Activated CD8-positive, alpha-beta T cell treated with anti-CD3 and anti-CD28 coated beads, Interleukin-2, amount 10 ng/mL, durations not matched to agents 7 days and 5 days (primary cell): Measurements from ENCODE around the gene CALML3. TPM values are rescaled to one million over a fixed set of nuclear protein-coding genes. Genes with fewer than 3 reads are reported as not detected.

Experiments
- ATAC-seq: fragments of 150-1000 bp; cut with Tn5 transposase; one replicate; pipeline ENCODE4 v1.10.0; 2021; ENCODE audit warnings: moderate library complexity
- CTCF ChIA-PET: fragments of 350-600 bp; sonication (Branson Sonifier 250); formaldehyde crosslinking; loops from one replicate; lab custom pipeline; 2021; ENCODE audit warnings: antibody characterized with exemption; lab: Charles Lee
- POLR2A ChIA-PET: fragments of 350-600 bp; sonication (Branson Sonifier 250); formaldehyde crosslinking; loops from one replicate; lab custom pipeline; 2021; ENCODE audit warnings: antibody characterized with exemption; lab: Charles Lee
- DNase-seq: peaks from one replicate; pipeline ENCODE4 v3.0.0-alpha.2; 2020
- H3K27ac Mint-ChIP-seq: one replicate; pipeline ENCODE4 v1.8.0; 2021; ENCODE audit warnings: mild to moderate bottlenecking, mixed read lengths
- H3K27me3 Mint-ChIP-seq: one replicate; pipeline ENCODE4 v1.8.0; 2021; ENCODE audit warnings: low read depth, mixed read lengths
- H3K36me3 Mint-ChIP-seq: one replicate; pipeline ENCODE4 v1.8.0; 2021; ENCODE audit warnings: low read depth, mixed read lengths
- H3K4me1 Mint-ChIP-seq: one replicate; pipeline ENCODE4 v1.8.0; 2021; ENCODE audit warnings: low read depth, mixed read lengths
- H3K4me3 Mint-ChIP-seq: one replicate; pipeline ENCODE4 v1.8.0; 2021; ENCODE audit warnings: mild to moderate bottlenecking, mixed read lengths
- H3K9me3 Mint-ChIP-seq: one replicate; pipeline ENCODE4 v1.8.0; 2022; ENCODE audit warnings: mixed read lengths; ENCODE audit not compliant: insufficient read depth
- total RNA-seq, 2 experiments: library from RNA; stranded (reverse); gene quantifications; one replicate each; pipeline ENCODE4 v1.2.3, GENCODE V29; 2021

The CALML3 gene
- total RNA-seq, 2 experiments from 2014 or later = not detected

- DNase-seq (no peak), ATAC-seq (no peak)
- no peaks in the 10 kb centered on the region for H3K9me3 Mint-ChIP-seq
- H3K27me3 Mint-ChIP-seq = peaks cover 9% of the 10 kb centered on the region
- POLR2A ChIA-PET = no interaction called here
- CTCF ChIA-PET = no interaction called here
- peaks cover 7% of the 10 kb centered on the region for H3K4me1 Mint-ChIP-seq
- no peak overlapping the region for H3K4me3 Mint-ChIP-seq
- no peak overlapping the region for H3K27ac Mint-ChIP-seq
- H3K36me3 Mint-ChIP-seq = no peaks in the 10 kb centered on the region
Observed at GRCh38 chr10:5511885-5512280, 12.9 kb upstream of the CALML3 start.

GRCh38 chr10:5512331-5512730 lies 12.4 kb upstream of the CALML3 start:
- H3K27ac Mint-ChIP-seq = no peak overlapping the region
- CTCF ChIA-PET = no interaction called here

GRCh38 chr10:5512881-5513612 lies 11.7 kb upstream of the CALML3 start:
- ChIA-PET CTCF (interaction anchor here (0.7 kb wide), 1 partner anchor 106 kb away, joined by 3 read pairs; no protein-coding TSS in a partner anchor), POLR2A (interaction anchor here (1.0 kb wide), 1 partner anchor 12 kb away, joined by 3 read pairs; no protein-coding TSS in a partner anchor)
- Mint-ChIP-seq H3K27ac (no peak overlapping the region), H3K27me3 (peaks cover 9% of the 10 kb centered on the region), H3K4me3 (no peak overlapping the region), H3K9me3 (no peaks in the 10 kb centered on the region), H3K4me1 (peaks cover 7% of the 10 kb centered on the region), H3K36me3 (no peaks in the 10 kb centered on the region)
- no peak for ATAC-seq
- DNase-seq = no peak

More at GRCh38 chr10:5512331-5512730, 12.4 kb upstream of the CALML3 start:
- POLR2A ChIA-PET = no interaction called here
- Mint-ChIP-seq H3K27me3 (peaks cover 9% of the 10 kb centered on the region), H3K9me3 (no peaks in the 10 kb centered on the region), H3K4me1 (peaks cover 7% of the 10 kb centered on the region), H3K36me3 (no peaks in the 10 kb centered on the region), H3K4me3 (no peak overlapping the region)
- no peak for ATAC-seq
- no peak for DNase-seq

GRCh38 chr10:5514226-5514850 lies 10.4 kb upstream of the CALML3 start:
- DNase-seq = no peak
- H3K27ac Mint-ChIP-seq = no peak overlapping the region
- H3K4me1 Mint-ChIP-seq = peaks cover 7% of the 10 kb centered on the region
- H3K36me3 Mint-ChIP-seq = no peaks in the 10 kb centered on the region
- peaks cover 13% of the 10 kb centered on the region for H3K27me3 Mint-ChIP-seq
- POLR2A ChIA-PET = interaction anchor here (1.0 kb wide), 1 partner anchor 13 kb away, joined by 3 read pairs; no protein-coding TSS in a partner anchor
- H3K9me3 Mint-ChIP-seq = no peaks in the 10 kb centered on the region
- CTCF ChIA-PET = no interaction called here
- no peak for ATAC-seq
- no peak overlapping the region for H3K4me3 Mint-ChIP-seq

DNA sequence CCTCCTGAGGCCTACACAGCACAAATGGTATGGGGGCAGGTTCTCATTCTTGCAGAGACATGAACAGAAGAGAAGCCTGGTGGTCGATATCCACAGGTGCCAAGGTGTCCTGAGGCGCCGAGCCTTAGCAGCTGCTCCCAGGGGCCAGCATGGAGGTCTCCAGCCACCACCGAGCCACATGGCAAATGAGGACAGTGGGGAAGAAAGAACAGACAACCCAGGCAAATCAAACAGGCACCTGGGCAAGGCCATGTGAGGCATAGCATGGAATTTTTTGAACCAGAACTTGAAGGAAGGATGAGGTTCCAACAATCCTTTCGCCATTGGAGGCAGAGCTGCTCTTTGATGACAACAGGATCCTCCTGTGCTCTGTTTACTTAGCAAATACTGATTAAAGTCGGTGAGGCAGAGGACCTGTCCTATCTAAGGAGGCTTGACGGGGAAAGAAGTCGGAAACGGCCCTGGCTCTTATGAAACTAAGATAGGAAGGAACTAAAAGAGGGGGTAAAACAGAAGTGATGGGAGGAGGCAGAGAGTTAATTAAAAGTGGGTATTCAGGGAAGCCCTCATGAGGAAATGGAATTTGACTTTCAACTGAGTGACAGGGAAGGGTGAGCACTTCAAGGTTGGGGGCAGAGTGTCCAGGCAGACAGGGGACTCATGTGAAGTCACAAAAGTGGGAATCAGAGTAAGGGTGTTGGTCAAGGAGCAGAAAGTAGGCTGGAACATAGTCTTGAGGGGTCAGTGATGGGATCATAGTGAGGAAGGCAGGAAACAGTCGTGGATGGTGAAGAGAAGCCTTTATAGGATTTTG lies 8.6 kb upstream of the CALML3 start:
- DNase-seq (no peak), ATAC-seq (no peak)
- Mint-ChIP-seq H3K27ac (no peak overlapping the region), H3K27me3 (peaks cover 20% of the 10 kb centered on the region), H3K4me1 (peaks cover 7% of the 10 kb centered on the region), H3K9me3 (no peaks in the 10 kb centered on the region), H3K4me3 (no peak overlapping the region), H3K36me3 (no peaks in the 10 kb centered on the region)
- ChIA-PET POLR2A (no interaction called here), CTCF (no interaction called here)

DNA sequence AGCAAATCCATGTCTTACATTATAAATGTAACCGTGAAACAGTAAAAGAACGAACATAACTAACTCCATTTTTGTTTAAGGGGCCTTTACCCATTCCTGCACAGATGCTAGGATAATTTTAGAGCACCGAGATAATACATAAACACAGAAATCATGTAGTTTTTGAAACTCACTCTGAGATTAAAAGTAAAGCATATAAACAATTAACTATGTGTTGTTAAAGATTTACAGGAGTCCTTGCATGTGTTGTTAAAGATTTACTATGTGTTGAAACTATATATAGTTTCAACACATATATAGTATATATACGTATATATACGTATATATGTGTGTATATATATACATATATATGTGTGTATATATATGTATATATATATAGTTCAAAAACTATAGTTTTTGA lies 7.2 kb upstream of the CALML3 start:
- ChIA-PET POLR2A (no interaction called here), CTCF (no interaction called here)
- Mint-ChIP-seq H3K4me1 (peaks cover 7% of the 10 kb centered on the region), H3K36me3 (no peaks in the 10 kb centered on the region), H3K9me3 (no peaks in the 10 kb centered on the region), H3K27ac (no peak overlapping the region), H3K4me3 (no peak overlapping the region), H3K27me3 (peaks cover 20% of the 10 kb centered on the region)
- ATAC-seq = no peak
- no peak for DNase-seq

- CTCF ChIA-PET = no interaction called here
- Mint-ChIP-seq H3K4me3 (no peak overlapping the region), H3K4me1 (peaks cover 4% of the 10 kb centered on the region), H3K9me3 (no peaks in the 10 kb centered on the region), H3K36me3 (no peaks in the 10 kb centered on the region), H3K27ac (no peak overlapping the region), H3K27me3 (peaks cover 19% of the 10 kb centered on the region)
- DNase-seq (no peak), ATAC-seq (no peak)
- POLR2A ChIA-PET = no interaction called here
Observed at GRCh38 chr10:5518143-5518542, 6.6 kb upstream of the CALML3 start.

DNA sequence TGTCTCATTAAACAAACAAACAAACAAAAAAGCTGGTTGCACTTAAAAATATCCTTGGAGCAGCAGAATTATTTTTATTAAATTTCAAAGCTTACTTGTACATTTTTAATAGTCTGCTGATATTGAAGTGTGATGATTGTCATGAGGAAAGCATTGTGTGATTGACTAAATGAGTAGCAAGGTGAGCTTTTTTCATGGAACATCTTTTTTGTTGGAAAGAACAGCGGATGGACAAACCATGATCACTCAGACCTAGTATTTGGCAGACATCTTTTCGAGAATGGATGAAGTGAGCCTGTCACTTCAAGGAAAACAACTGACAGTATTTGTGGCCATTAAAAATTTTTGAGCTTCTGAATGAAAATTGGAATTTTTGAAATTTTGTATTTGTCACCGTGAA lies 5.7 kb upstream of the CALML3 start:
- DNase-seq = no peak
- H3K4me1 Mint-ChIP-seq = no peaks in the 10 kb centered on the region
- H3K27ac Mint-ChIP-seq = no peak overlapping the region
- ATAC-seq = no peak
- ChIA-PET POLR2A (no interaction called here), CTCF (interaction anchor here (1.0 kb wide), 2 partner anchors 11 to 104 kb away, joined by 3 read pairs; no protein-coding TSS in a partner anchor)
- no peaks in the 10 kb centered on the region for H3K9me3 Mint-ChIP-seq
- no peaks in the 10 kb centered on the region for H3K36me3 Mint-ChIP-seq
- H3K27me3 Mint-ChIP-seq = peaks cover 15% of the 10 kb centered on the region
- H3K4me3 Mint-ChIP-seq = no peak overlapping the region

GRCh38 chr10:5522913-5523560 lies 1.7 kb upstream of the CALML3 start:
- H3K27ac Mint-ChIP-seq = no peak overlapping the region
- CTCF ChIA-PET = no interaction called here
- no peaks in the 10 kb centered on the region for H3K4me1 Mint-ChIP-seq
- ATAC-seq (no peak), DNase-seq (no peak)
- no peaks in the 10 kb centered on the region for H3K9me3 Mint-ChIP-seq
- no peaks in the 10 kb centered on the region for H3K36me3 Mint-ChIP-seq
- POLR2A ChIA-PET = no interaction called here
- no peak overlapping the region for H3K4me3 Mint-ChIP-seq
- peaks cover 11% of the 10 kb centered on the region for H3K27me3 Mint-ChIP-seq

GRCh38 chr10:5523796-5524574 lies 776 bp upstream of the CALML3 start:
- POLR2A ChIA-PET = no interaction called here
- no peaks in the 10 kb centered on the region for H3K36me3 Mint-ChIP-seq
- H3K27me3 Mint-ChIP-seq = peaks cover 9% of the 10 kb centered on the region
- H3K4me3 Mint-ChIP-seq = no peak overlapping the region
- CTCF ChIA-PET = no interaction called here
- H3K27ac Mint-ChIP-seq = no peak overlapping the region
- ATAC-seq (no peak), DNase-seq (no peak)
- no peaks in the 10 kb centered on the region for H3K4me1 Mint-ChIP-seq
- H3K9me3 Mint-ChIP-seq = no peaks in the 10 kb centered on the region
